Measurements from ENCODE around the gene IKZF3. TPM values are rescaled to one million over a fixed set of nuclear protein-coding genes. Genes with fewer than 3 reads are reported as not detected.
"Not testable (repeated sequence)": the region's sequence is repeated elsewhere in the genome, so short reads cannot be mapped to it uniquely, and the experiment has no call there.

Gene IKZF3
- total RNA-seq, 1 experiment from 2014 or later = not detected

GRCh38 chr17:39740357-39741111 lies 123.6 kb downstream of the IKZF3 start:
- peak; percentile 86 for DNase-seq (ENCODE audit: low read depth)

GRCh38 chr17:39739885-39740356 lies 124.2 kb downstream of the IKZF3 start:
- DNase-seq (ENCODE audit: low read depth) = no peak

- peak; percentile 64 for DNase-seq (ENCODE audit: low read depth)
Measured at GRCh38 chr17:39738983-39739884, 124.9 kb downstream of the IKZF3 start.

GRCh38 chr17:39738568-39738901 lies 125.6 kb downstream of the IKZF3 start:
- DNase-seq (ENCODE audit: low read depth) = no peak

- DNase-seq (ENCODE audit: low read depth) = no peak
Measured at GRCh38 chr17:39737760-39738567, 126.1 kb downstream of the IKZF3 start, which contains the start of gene GRB7. TSS of gene GRB7 (plus strand) at chr17:39737938. CDS start at chr17:39742302, 4,364 bp downstream.

GRCh38 chr17:39737206-39737759 lies 126.8 kb downstream of the IKZF3 start:
- no peak for DNase-seq (ENCODE audit: low read depth)

- DNase-seq (ENCODE audit: low read depth) = peak; percentile 56
Measured at GRCh38 chr17:39736319-39737165, 127.6 kb downstream of the IKZF3 start.

- no peak for DNase-seq (ENCODE audit: low read depth)
Measured at GRCh38 chr17:39735882-39736281, 128.2 kb downstream of the IKZF3 start.

GRCh38 chr17:39732586-39732985 lies 131.5 kb downstream of the IKZF3 start:
- no peak for DNase-seq (ENCODE audit: low read depth)

GRCh38 chr17:39730095-39730921 lies 133.8 kb downstream of the IKZF3 start, which contains the start of gene MIEN1:
TSS of gene MIEN1 (minus strand) at chr17:39730532. CDS start at chr17:39730495, 37 bp downstream.
- peak; percentile 72 for DNase-seq (ENCODE audit: low read depth)

GRCh38 chr17:39729280-39729851 lies 134.7 kb downstream of the IKZF3 start:
- DNase-seq (ENCODE audit: low read depth) = no peak

- DNase-seq (ENCODE audit: low read depth) = no peak
Measured at GRCh38 chr17:39727556-39727955, 136.6 kb downstream of the IKZF3 start.

GRCh38 chr17:39726617-39727016 lies 137.5 kb downstream of the IKZF3 start:
- DNase-seq (ENCODE audit: low read depth) = no peak

- not testable (repeated sequence) for DNase-seq (ENCODE audit: low read depth)
Measured at GRCh38 chr17:39725923-39726322, 138.2 kb downstream of the IKZF3 start.

- DNase-seq (ENCODE audit: low read depth) = no peak
Measured at GRCh38 chr17:39724731-39725130, 139.4 kb downstream of the IKZF3 start.

- no peak for DNase-seq (ENCODE audit: low read depth)
Measured at GRCh38 chr17:39722965-39723848, 140.9 kb downstream of the IKZF3 start.

- DNase-seq (ENCODE audit: low read depth) = no peak
Measured at GRCh38 chr17:39722104-39722503, 142.0 kb downstream of the IKZF3 start.
